Uterus (tissue), 2 donors: ENCODE results near the gene ELAC1.

Experiments used
- POLR2A ChIP-seq, 2 donors: fragments of 450-650 bp; IDR thresholded peaks; one replicate each; pipeline ENCODE4 v1.6.1; 2016; ENCODE audit warnings: antibody characterized with exemption in 2 of 2, mild to moderate bottlenecking in 1 of 2, moderate library complexity in 1 of 2
- TF ChIP-seq, protein P1 (sequence below), 4 experiments: fragments of 200-600 bp in 2 of 4; fragments of 450-650 bp in 2 of 4; sonication (generic) in 2 of 4; IDR thresholded peaks; one replicate each; pipeline ENCODE4 v1.5.1; 2016 to 2019; ENCODE audit warnings: antibody characterized with exemption in 4 of 4, mild to moderate bottlenecking in 2 of 4, moderate library complexity in 1 of 4

DNA sequence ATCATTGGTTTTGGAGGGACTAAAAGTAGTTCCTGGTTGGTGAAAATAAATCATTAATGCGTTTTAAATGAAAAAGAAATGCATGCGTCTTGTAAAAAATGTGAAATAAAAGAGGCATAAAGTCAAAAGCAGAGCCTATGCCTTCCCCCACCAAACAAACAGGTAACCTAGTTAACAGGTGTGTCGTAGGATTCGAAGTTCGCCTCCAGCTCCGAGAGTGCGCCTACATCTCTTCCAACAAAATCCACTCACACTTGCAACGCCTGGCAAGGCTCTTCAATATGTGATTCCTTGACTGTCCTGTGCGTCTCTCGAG is 61.5 kb downstream of the ELAC1 start:
- TF ChIP-seq, protein P1, sequence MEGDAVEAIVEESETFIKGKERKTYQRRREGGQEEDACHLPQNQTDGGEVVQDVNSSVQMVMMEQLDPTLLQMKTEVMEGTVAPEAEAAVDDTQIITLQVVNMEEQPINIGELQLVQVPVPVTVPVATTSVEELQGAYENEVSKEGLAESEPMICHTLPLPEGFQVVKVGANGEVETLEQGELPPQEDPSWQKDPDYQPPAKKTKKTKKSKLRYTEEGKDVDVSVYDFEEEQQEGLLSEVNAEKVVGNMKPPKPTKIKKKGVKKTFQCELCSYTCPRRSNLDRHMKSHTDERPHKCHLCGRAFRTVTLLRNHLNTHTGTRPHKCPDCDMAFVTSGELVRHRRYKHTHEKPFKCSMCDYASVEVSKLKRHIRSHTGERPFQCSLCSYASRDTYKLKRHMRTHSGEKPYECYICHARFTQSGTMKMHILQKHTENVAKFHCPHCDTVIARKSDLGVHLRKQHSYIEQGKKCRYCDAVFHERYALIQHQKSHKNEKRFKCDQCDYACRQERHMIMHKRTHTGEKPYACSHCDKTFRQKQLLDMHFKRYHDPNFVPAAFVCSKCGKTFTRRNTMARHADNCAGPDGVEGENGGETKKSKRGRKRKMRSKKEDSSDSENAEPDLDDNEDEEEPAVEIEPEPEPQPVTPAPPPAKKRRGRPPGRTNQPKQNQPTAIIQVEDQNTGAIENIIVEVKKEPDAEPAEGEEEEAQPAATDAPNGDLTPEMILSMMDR (IDR thresholded peaks at IDR 0.05), result no peak
- no peak for TF ChIP-seq POLR2A (IDR thresholded peaks at IDR 0.05)
